K562 (cell line): ENCODE results near the gene CYP2D6. TPM values are rescaled to one million over a fixed set of nuclear protein-coding genes. Genes with fewer than 3 reads are reported as not detected.
A peak's percentile ranks its signal among the peaks of the same experiment; 100 is the strongest.

ENCODE experiments used
- ATAC-seq: fragments of 200-7000 bp; cut with Tn5 transposase; 3 replicates; pipeline ENCODE4 v1.9.1; 2020; ENCODE audit warnings: moderate library complexity
- BruUV-seq: library from RNA; stranded (reverse); fragments of 400-500 nt; replicated peaks from 2 replicates; lab custom pipeline; 2021; lab: Mats Ljungman, UMichigan
- CTCF ChIA-PET: fragments of 300-600 bp; formaldehyde crosslinking; extraction: SDS; loops from one replicate; lab custom pipeline; 2021; ENCODE audit warnings: low intra/inter-chr PET ratio; lab: Yijun Ruan, JAX
- POLR2A ChIA-PET: fragments of 300-600, 350-650 bp; sonication (Branson Sonifier 250); formaldehyde crosslinking; extraction: SDS; loops from one replicate; lab custom pipeline; 2021; ENCODE audit warnings: antibody characterized with exemption, inconsistent platforms; lab: Yijun Ruan, JAX
- DNase-seq, 4 experiments: peaks; one replicate each; pipeline versions ENCODE4 v3.0.0 to v3.0.0-alpha.2; 2011 to 2018; ENCODE audit warnings: low spot score in 3 of 4, mixed read lengths in 3 of 4; ENCODE audit errors: extremely low read depth in 1 of 4
- FAIRE-seq: peaks from 2 replicates; lab custom pipeline; 2011; peaks lifted over from hg19 to GRCh38; lab: Jason Lieb, UNC
- H2AFZ ChIP-seq: 2 replicates; pipeline ENCODE4 v1.6.0; 2011; ENCODE audit warnings: low read depth, low read length, control low read depth, inconsistent platforms
- H3K27ac ChIP-seq: fragments of 200-600 bp; 3 replicates; pipeline ENCODE4 v1.8.0; 2011; ENCODE audit warnings: low read depth, mild to moderate bottlenecking, control low read depth, inconsistent platforms, low read length, moderate library complexity, mixed read lengths; ENCODE audit errors: extremely low read depth
- H3K27me3 ChIP-seq, 2 experiments: fragments of 300-600 bp in 1 of 2; 2 replicates in 1 of 2; 3 replicates in 1 of 2; pipeline versions ENCODE4 v1.6.0 to v1.8.0; 2011; ENCODE audit warnings: inconsistent platforms in 2 of 2, low read length in 2 of 2, mild to moderate bottlenecking in 1 of 2, mixed read lengths in 1 of 2, moderate library complexity in 1 of 2; ENCODE audit not compliant: control insufficient read depth in 2 of 2, insufficient read depth in 2 of 2
- H3K36me3 ChIP-seq: fragments of 300-600 bp; 3 replicates; pipeline ENCODE4 v1.8.0; 2011; ENCODE audit warnings: mild to moderate bottlenecking, low read length, inconsistent platforms; ENCODE audit not compliant: control insufficient read depth, insufficient read depth
- H3K4me1 ChIP-seq, 2 experiments: fragments of 200-600 bp in 1 of 2; replicated peaks in 1 of 2; 2 replicates in 1 of 2; 3 replicates in 1 of 2; pipeline versions ENCODE4 v1.5.1 to v1.8.0; 2011; ENCODE audit warnings: inconsistent platforms in 2 of 2, low read length in 2 of 2, mild to moderate bottlenecking in 1 of 2, mixed read lengths in 1 of 2, moderate library complexity in 1 of 2; ENCODE audit not compliant: control insufficient read depth in 2 of 2, insufficient read depth in 2 of 2
- H3K4me2 ChIP-seq: 2 replicates; pipeline ENCODE4 v1.6.1; 2011; ENCODE audit warnings: low read length, control low read depth, inconsistent platforms, mixed read lengths; ENCODE audit not compliant: insufficient read depth
- H3K4me3 ChIP-seq: fragments of 200-600 bp; sonication (generic), shearing (Covaris generic); 2 replicates; pipeline ENCODE4 v1.5.1; 2016; ENCODE audit warnings: control low read depth, inconsistent platforms
- H3K79me2 ChIP-seq: fragments of 200-600 bp; 3 replicates; pipeline ENCODE4 v1.8.0; 2011; ENCODE audit warnings: low read length, inconsistent platforms; ENCODE audit not compliant: control insufficient read depth, insufficient read depth
- H3K9ac ChIP-seq, 2 experiments: 2 replicates each; pipeline versions ENCODE4 v1.6.0 to v1.6.1; 2011; ENCODE audit warnings: low read depth in 2 of 2, low read length in 2 of 2, control low read depth in 1 of 2, inconsistent platforms in 1 of 2, mild to moderate bottlenecking in 1 of 2, mixed read lengths in 1 of 2; ENCODE audit not compliant: insufficient read depth in 1 of 2
- H3K9me1 ChIP-seq: one replicate; pipeline ENCODE4 v1.6.0; 2011; ENCODE audit warnings: inconsistent platforms, mild to moderate bottlenecking, low read length, moderate library complexity; ENCODE audit not compliant: control insufficient read depth, insufficient read depth
- H3K9me3 ChIP-seq: replicated peaks from 2 replicates; pipeline ENCODE4 v1.5.1; 2011; ENCODE audit warnings: low read depth, low read length, inconsistent platforms; ENCODE audit not compliant: control insufficient read depth, insufficient read depth
- H4K20me1 ChIP-seq: replicated peaks from 2 replicates; pipeline ENCODE4 v1.6.1; 2011; ENCODE audit warnings: low read length, inconsistent platforms, mixed read lengths; ENCODE audit not compliant: control insufficient read depth, insufficient read depth
- BRF1 ChIP-seq: IDR thresholded peaks from 3 replicates; pipeline ENCODE4 v1.6.1; 2011; ENCODE audit warnings: borderline replicate concordance, mild to moderate bottlenecking; ENCODE audit not compliant: insufficient read length; ENCODE audit errors: extremely low read depth
- COPS2 ChIP-seq: fragments of 450-650 bp; conservative IDR thresholded peaks from 2 replicates; pipeline ENCODE4 v1.6.1; 2016; ENCODE audit warnings: mild to moderate bottlenecking, moderate library complexity
- CUX1 ChIP-seq: fragments of 200-800 bp; sonication (Bioruptor generic); IDR thresholded peaks from 2 replicates; pipeline ENCODE4 v1.6.1; 2016; ENCODE audit warnings: missing genetic modification characterization, missing compliant biosample characterization
- NCOA6 ChIP-seq: fragments of 450-650 bp; IDR thresholded peaks from 2 replicates; pipeline ENCODE4 v1.6.1; 2017; ENCODE audit warnings: mild to moderate bottlenecking
- YY1 ChIP-seq, 3 experiments: IDR thresholded peaks; 2 replicates each; pipeline ENCODE4 v1.6.1; 2011; ENCODE audit warnings: low read length in 2 of 3, mild to moderate bottlenecking in 2 of 3, moderate library complexity in 2 of 3, borderline replicate concordance in 1 of 3, control low read depth in 1 of 3, low read depth in 1 of 3; ENCODE audit not compliant: insufficient read depth in 3 of 3, insufficient replicate concordance in 2 of 3, control insufficient read depth in 1 of 3, insufficient read length in 1 of 3; ENCODE audit errors: extremely low read depth in 1 of 3
- ZNF280A ChIP-seq: fragments of 450-650 bp; IDR thresholded peaks from 2 replicates; pipeline ENCODE4 v1.6.1; 2018; ENCODE audit warnings: mild to moderate bottlenecking, low read depth; ENCODE audit not compliant: partially characterized antibody
- WGBS: fragments of 100-300 bp; shearing (Covaris generic); methylation state at CpG from one replicate; pipeline ENCODE4 v1.1.6; 2016; ENCODE audit warnings: low coverage, mixed read lengths; ENCODE audit not compliant: insufficient coverage; ENCODE audit errors: missing lambda C conversion rate; 5-methylcytosine and 5-hydroxymethylcytosine counted together
- in situ Hi-C: fragments of 300-500 bp; cut with MboI; formaldehyde crosslinking; loops from 4 replicates; pipeline ENCODE4 v1.15.0; 2018; ENCODE audit warnings: inconsistent platforms, mixed read lengths
- intact Hi-C: fragments of 100-400 bp; cut with micrococcal nuclease; formaldehyde crosslinking; loops from 2 replicates; pipeline ENCODE4 v1.14.2; 2022
- polyA plus RNA-seq, 8 experiments: library from polyadenylated mRNA; depleted of rRNA in 4 of 8; stranded (reverse) in 5 of 8; unstranded in 3 of 8; fragments of >200 nt; fragmentation: Nextera tagmentation in 2 of 8; fragmentation: Illumina TruSeq in 1 of 8; extraction: Ambion mirVana in 2 of 8; extraction: Trizol in 1 of 8; gene quantifications; 2 replicates each; pipeline versions ENCODE4 v1.2.1 to v1.2.3, GENCODE V29; 2011 to 2014; ENCODE audit warnings: inconsistent platforms in 1 of 8, missing spikeins in 1 of 8
- total RNA-seq, 7 experiments: library from RNA; depleted of rRNA in 6 of 7; stranded (reverse); fragments of >200 nt in 6 of 7; fragmentation: Illumina TruSeq in 2 of 7; extraction: Trizol in 2 of 7; gene quantifications; 2 replicates each; pipeline versions ENCODE4 v1.2.1 to v1.2.3, GENCODE V29; 2011 to 2021; ENCODE audit warnings: low replicate concordance in 1 of 7
- TF ChIP-seq, protein P1 (sequence below): fragments of 450-650 bp; IDR thresholded peaks from 2 replicates; pipeline ENCODE4 v1.7.0; 2016; ENCODE audit warnings: borderline replicate concordance

Gene CYP2D6
- total and polyA plus RNA-seq, 9 of the 15 experiments (the other 6 are each of a cell fraction or from before 2014, with no cell fraction given) = 0.04 to 0.20 (median 0.09) TPM; not detected in 5

DNA sequence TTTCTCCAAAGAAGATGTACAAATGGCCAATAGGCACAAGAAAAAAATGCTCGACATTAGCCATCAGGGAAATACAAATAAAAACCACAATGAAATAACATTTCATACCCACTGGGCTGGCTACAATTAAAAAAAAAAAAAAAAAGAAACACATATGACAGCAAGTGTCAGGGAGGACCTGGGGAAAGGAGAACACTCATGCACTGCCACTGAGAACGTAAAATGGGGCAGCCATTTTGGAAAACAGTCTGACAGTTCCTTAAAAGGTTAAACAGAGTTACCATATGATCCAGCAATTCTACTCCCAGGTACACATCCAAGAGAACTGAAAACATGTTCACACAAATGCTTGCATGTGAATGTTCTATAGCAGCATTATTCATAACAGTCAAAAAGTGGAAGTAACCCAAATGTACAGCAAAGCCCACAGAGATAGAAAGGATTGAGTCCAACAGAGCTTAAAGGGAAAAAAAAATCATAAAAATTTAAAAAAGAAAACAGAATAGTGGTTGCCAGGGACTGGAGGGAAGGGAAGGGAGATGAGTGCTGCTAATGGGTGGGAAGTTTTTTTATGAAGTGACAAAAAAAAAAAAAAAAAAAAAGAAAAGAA lies 48.4 kb upstream of the CYP2D6 start:
- in situ Hi-C loops (loop anchor here (10.0 kb wide), 1 partner anchor 106 kb away; no protein-coding TSS in a partner anchor), intact Hi-C loops (no loop called here)
- Histone ChIP-seq H4K20me1 (0 out of 2 replicates have a peak, but pooled peaks cover 3% of the 10 kb centered on the region), H3K4me1 (peaks cover 18 to 25% of the 10 kb centered on the region in 2 experiments; a peak in 4 of 5 replicates), H3K9ac (no peak overlapping the region), H2AFZ (no peak overlapping the region), H3K36me3 (peaks cover 29% of the 10 kb centered on the region), H3K4me3 (no peak overlapping the region), H3K9me3 (no peaks in the 10 kb centered on the region), H3K79me2 (peaks cover 40% of the 10 kb centered on the region), H3K27ac (no peak overlapping the region), H3K9me1 (no peaks in the 10 kb centered on the region), H3K4me2 (no peak overlapping the region), H3K27me3 (no peaks in the 10 kb centered on the region)
- TF ChIP-seq, protein P1, sequence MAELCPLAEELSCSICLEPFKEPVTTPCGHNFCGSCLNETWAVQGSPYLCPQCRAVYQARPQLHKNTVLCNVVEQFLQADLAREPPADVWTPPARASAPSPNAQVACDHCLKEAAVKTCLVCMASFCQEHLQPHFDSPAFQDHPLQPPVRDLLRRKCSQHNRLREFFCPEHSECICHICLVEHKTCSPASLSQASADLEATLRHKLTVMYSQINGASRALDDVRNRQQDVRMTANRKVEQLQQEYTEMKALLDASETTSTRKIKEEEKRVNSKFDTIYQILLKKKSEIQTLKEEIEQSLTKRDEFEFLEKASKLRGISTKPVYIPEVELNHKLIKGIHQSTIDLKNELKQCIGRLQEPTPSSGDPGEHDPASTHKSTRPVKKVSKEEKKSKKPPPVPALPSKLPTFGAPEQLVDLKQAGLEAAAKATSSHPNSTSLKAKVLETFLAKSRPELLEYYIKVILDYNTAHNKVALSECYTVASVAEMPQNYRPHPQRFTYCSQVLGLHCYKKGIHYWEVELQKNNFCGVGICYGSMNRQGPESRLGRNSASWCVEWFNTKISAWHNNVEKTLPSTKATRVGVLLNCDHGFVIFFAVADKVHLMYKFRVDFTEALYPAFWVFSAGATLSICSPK = no peak
- TF ChIP-seq YY1 (IDR thresholded peaks at IDR 0.05; ENCODE audit: borderline replicate concordance in 1 of 3, control insufficient read depth in 1 of 3, extremely low read depth in 1 of 3, insufficient read depth in 3 of 3, insufficient read length in 1 of 3, insufficient replicate concordance in 2 of 3, low read depth in 1 of 3, low read length in 2 of 3) (peak in 1 of 3 experiments; percentile 55), NCOA6 (no peak), ZNF280A (no peak), BRF1 (no peak), COPS2 (no peak), CUX1 (no peak)
- FAIRE-seq = no peak
- 92% methylated on average over 2 of the region's 2 CpGs for WGBS
- ATAC-seq = no peak
- ChIA-PET POLR2A (interaction anchor here (0.6 kb wide), 1 partner anchor 266 kb away, joined by 3 read pairs; no protein-coding TSS in a partner anchor), CTCF (interaction anchor here (0.6 kb wide), 1 partner anchor 259 kb away, joined by 4 read pairs; no protein-coding TSS in a partner anchor)
- DNase-seq = no peak
- TSS peak; percentile 36 for BruUV-seq
